Stimulated activated effector memory CD8-positive, alpha-beta T cell treated with anti-CD3 and anti-CD28 coated beads, Interleukin-12 subunit alpha, Interleukin-12 subunit beta, amount 100 ng/mL, for 72 hours (primary cell): ENCODE data around the gene SUN2.

Source experiments
- ATAC-seq: fragments of 150-1000 bp; cut with Tn5 transposase; 2 replicates; pipeline ENCODE4 v1.10.0; 2021
- DNase-seq, 2 donors: peaks; one replicate each; pipeline ENCODE4 v3.0.0; 2021 to 2022; ENCODE audit warnings: low spot score in 2 of 2
- H3K27ac Mint-ChIP-seq: one replicate; pipeline ENCODE4 v1.8.0; 2022; ENCODE audit warnings: mild to moderate bottlenecking, mixed read lengths
- H3K36me3 Mint-ChIP-seq: one replicate; pipeline ENCODE4 v1.8.0; 2022; ENCODE audit warnings: mild to moderate bottlenecking, mixed read lengths
- H3K4me1 Mint-ChIP-seq: one replicate; pipeline ENCODE4 v1.8.0; 2022; ENCODE audit warnings: mixed read lengths
- H3K4me3 Mint-ChIP-seq: one replicate; pipeline ENCODE4 v1.8.0; 2022; ENCODE audit warnings: mild to moderate bottlenecking, mixed read lengths
- H3K9me3 Mint-ChIP-seq: one replicate; pipeline ENCODE4 v1.8.0; 2022; ENCODE audit warnings: mixed read lengths

SUN2 gene

GRCh38 chr22:38766076-38766777, 10.4 kb upstream of the SUN2 start:
- ATAC-seq (peak; percentile 61), DNase-seq (no peak)
- Mint-ChIP-seq H3K4me1 (peaks cover 14% of the 10 kb centered on the region), H3K36me3 (no peaks in the 10 kb centered on the region), H3K9me3 (no peaks in the 10 kb centered on the region), H3K4me3 (no peak overlapping the region), H3K27ac (peak overlapping the region; percentile 40)

- ATAC-seq (no peak), DNase-seq (no peak)
- Mint-ChIP-seq H3K4me1 (peaks cover 26% of the 10 kb centered on the region), H3K4me3 (no peak overlapping the region), H3K36me3 (no peaks in the 10 kb centered on the region), H3K9me3 (no peaks in the 10 kb centered on the region), H3K27ac (peak overlapping the region; percentile 43)
Measured at GRCh38 chr22:38762551-38762983, 6.8 kb upstream of the SUN2 start.

DNA sequence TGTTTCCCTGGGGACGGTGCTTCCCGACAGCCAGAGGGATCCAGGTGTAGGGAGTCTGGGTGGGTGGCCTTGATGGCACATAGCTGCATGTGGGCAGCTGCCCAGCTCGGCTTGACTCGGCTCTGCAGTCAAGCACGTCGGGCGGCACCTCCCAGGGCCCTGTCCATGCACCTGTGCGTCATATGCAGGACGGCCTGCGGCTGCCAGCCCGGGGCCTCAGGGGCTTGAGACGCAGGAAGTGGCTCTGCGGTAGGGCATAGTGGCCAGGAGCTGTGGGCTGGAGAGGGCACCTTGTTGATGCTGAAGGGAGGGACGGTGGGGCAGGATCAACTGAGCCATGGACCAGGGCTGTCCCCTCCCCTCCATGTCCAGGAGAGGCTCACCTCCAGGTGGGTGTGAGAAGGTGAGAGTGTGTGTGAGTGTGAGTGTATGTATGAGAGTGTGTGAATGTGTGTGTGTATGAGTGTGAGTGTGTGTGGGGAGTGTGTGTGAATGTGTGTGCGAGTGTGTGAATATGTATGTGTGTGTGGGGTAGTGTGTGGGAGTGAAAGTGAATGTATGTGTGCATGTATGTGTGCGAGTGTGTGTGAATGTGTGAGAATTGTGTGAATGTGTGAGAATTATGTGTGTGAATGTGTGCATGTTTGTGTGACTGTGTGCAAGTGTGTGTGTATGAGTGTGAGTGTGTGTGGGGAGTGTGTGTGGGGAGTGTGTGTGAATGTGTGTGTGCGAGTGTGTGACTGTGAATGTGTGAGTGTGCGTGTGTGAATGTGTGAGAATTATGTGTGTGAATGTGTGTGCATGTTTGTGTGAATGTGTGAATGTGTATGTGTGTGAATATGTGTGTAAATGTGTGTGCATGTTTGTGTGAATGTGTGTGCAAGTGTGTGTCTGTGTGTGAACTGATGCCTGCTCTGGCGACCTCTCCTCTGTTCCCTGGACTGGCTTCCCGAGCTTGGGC, 5.7 kb upstream of the SUN2 start:
- DNase-seq = no peak
- Mint-ChIP-seq H3K9me3 (no peaks in the 10 kb centered on the region), H3K4me3 (no peak overlapping the region), H3K36me3 (peaks cover 4% of the 10 kb centered on the region), H3K4me1 (peaks cover 37% of the 10 kb centered on the region), H3K27ac (no peak overlapping the region)
- no peak for ATAC-seq

DNA sequence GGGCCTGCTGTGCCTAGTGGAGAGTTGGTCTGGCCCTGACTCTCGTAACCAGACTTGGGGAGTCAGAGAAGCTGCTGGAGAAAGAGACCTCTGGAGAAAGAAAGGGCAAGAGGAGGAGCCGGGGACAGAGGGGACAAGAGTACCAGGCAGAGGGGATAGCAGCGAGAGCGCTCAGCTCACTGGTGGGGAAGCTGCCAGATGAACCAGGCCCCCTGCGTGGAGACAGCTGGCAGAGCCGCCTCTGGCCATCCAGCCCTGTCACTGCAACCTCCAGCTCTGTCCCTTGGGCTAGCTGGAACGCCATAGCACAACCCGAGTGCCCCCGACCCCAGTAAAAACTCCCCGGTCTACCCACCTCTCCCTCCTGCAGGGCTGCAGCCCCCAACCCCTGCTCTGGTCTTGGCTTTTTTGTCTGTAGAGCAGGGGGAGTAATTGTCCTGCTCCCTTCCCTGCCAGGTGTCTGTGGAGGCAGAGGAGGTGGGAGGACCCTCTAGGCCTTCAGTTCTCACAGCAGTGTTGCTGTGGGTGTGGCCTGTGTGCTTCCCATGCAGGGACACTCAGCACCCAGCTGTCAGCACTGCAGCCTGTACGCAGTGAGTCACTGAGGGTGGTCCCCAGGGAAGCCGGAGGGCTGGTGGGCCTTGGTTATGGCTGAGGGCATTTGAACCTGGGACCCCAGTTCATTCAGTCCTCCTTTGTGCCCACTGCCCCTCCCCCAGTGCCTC, 4.8 kb upstream of the SUN2 start:
- H3K9me3 Mint-ChIP-seq = no peaks in the 10 kb centered on the region
- H3K36me3 Mint-ChIP-seq = peaks cover 6% of the 10 kb centered on the region
- peaks cover 39% of the 10 kb centered on the region for H3K4me1 Mint-ChIP-seq
- DNase-seq = no peak
- ATAC-seq = no peak
- H3K27ac Mint-ChIP-seq = no peak overlapping the region
- no peak overlapping the region for H3K4me3 Mint-ChIP-seq

- Mint-ChIP-seq H3K4me3 (no peak overlapping the region), H3K9me3 (no peaks in the 10 kb centered on the region), H3K4me1 (peaks cover 40% of the 10 kb centered on the region), H3K36me3 (peaks cover 20% of the 10 kb centered on the region), H3K27ac (peak overlapping the region; percentile 50)
- no peak for ATAC-seq
- DNase-seq = no peak
Measured at GRCh38 chr22:38759005-38759404, 3.2 kb upstream of the SUN2 start.

GRCh38 chr22:38758276-38758945, 2.6 kb upstream of the SUN2 start:
- peaks cover 26% of the 10 kb centered on the region for H3K36me3 Mint-ChIP-seq
- DNase-seq = peak in 1 of 2 donors; percentile 68
- no peaks in the 10 kb centered on the region for H3K9me3 Mint-ChIP-seq
- H3K27ac Mint-ChIP-seq = peak overlapping the region; percentile 50
- peak overlapping the region; percentile 96 for H3K4me3 Mint-ChIP-seq
- ATAC-seq = no peak
- peaks cover 45% of the 10 kb centered on the region for H3K4me1 Mint-ChIP-seq

DNA sequence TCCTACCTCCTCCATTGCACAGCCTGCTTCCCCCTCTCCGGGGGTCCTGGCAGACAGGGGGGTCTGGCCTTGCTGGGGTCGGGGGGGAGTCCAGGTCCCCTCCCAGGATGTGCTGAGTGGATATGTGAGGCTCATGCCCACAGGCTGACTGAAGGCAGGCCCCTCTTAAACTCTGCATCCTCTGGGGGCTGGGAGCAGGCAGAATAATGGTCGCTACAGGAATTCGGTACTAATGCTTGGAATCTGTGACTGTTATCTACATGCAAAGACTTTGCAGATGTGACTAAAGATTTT, 1.6 kb upstream of the SUN2 start:
- Mint-ChIP-seq H3K4me3 (peak overlapping the region; percentile 96), H3K4me1 (peaks cover 55% of the 10 kb centered on the region), H3K36me3 (peaks cover 36% of the 10 kb centered on the region), H3K27ac (peak overlapping the region; percentile 97), H3K9me3 (no peaks in the 10 kb centered on the region)
- ATAC-seq = no peak
- no peak for DNase-seq

DNA sequence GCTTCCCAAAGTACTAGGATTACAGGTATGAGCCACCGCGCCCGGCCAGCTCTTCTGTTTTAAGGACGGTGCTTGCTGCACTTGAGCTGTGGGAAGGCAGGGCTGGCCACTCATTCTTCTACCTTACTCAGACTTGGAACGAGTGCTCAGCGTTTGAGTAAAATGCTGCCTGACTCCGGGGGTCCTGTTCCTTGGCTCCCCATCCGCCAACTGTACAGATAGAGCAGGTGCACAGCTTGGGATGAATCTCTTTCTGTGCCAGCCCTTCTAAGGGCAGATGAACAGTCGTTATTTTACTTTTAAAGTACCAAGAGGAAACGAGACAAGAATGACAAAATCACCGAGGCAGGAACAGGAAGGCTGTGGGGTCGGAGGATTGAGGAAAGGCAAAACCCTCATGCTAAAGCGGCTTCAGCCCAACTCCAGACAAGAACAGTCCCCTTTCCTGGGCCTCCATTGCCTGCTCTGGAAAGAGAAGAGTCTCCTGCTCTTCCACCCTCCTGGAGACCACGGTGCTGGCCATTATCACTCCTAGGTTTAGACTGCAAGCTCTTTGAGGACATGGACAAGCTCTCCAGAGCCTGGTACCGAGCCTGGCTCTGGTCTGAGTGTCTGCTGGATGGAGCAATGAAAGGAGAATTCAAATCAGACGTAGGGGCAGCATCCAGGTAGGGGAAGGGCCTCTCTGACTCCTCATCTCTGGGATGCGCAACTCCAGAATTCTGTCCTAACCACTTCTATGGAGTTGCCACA, 1.1 kb upstream of the SUN2 start:
- H3K9me3 Mint-ChIP-seq = no peaks in the 10 kb centered on the region
- peaks cover 41% of the 10 kb centered on the region for H3K36me3 Mint-ChIP-seq
- peak in 1 of 2 donors; percentile 70 for DNase-seq
- H3K4me3 Mint-ChIP-seq = peak overlapping the region; percentile 96
- peak; percentile 36 for ATAC-seq
- H3K4me1 Mint-ChIP-seq = peaks cover 61% of the 10 kb centered on the region
- peak overlapping the region; percentile 97 for H3K27ac Mint-ChIP-seq

DNA sequence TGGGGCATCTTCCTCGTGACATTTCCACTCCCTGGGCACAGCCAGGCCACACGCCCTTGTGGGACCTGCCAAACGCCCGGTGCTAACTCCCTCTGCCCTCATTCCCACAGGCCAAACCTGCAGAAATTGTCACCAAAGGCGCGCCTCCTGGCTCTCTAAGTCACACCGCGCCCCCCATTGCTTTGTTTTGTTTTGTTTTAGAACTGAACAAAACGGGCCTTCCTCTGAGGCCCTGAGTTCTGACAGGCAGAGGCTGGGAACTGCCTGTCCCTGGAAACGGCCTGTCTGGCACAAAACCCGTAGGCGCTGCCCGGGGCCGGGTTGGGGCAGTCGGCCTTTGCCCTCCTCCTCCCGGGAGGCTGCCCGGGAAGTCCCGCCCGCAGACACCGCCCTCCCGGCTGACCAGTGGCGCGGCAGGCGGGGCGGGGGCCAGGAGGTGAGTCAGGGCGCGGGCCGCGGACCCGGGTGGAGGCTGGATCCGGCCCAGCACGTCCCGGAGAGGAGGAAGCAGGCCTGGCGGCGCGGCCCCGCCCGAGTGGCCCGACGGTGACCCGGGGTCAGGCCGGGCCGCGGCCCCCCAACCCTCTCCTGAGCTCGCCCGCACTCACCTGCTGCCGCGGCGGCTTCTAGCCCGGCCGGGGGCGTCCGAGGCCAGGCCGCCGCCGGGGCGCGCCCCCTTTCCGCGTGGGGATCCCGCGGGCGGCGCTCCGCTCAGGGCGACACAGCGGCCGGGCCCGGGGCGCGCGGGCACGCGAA, 465 bp downstream of the SUN2 start:
- Mint-ChIP-seq H3K4me3 (peak overlapping the region; percentile 96), H3K4me1 (peaks cover 76% of the 10 kb centered on the region), H3K9me3 (no peaks in the 10 kb centered on the region), H3K27ac (peak overlapping the region; percentile 99), H3K36me3 (peaks cover 57% of the 10 kb centered on the region)
- DNase-seq (peak; percentile 64 to 87), ATAC-seq (peak; percentile 39)

DNA sequence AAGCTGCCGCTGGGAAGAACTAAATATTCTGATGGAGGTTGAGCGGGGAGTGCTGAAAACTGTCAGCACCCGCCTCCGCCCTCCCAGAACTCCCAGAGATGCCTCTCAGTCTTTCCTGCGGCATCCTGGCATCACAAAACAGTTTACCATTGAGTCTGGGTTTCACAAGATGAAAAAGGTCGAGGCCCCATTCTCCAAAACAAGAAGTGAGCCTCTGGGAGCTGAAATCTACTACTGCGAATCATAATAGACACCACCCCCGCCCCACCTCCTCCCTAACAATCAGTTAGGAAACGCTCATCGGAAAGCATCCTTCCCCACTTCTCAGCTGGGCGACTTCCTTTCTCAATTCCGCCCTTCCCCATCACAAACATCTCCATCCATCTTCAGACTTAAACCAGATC, 1.0 kb downstream of the SUN2 start:
- Mint-ChIP-seq H3K36me3 (peaks cover 63% of the 10 kb centered on the region), H3K27ac (peak overlapping the region; percentile 99), H3K4me3 (peak overlapping the region; percentile 96), H3K4me1 (peaks cover 82% of the 10 kb centered on the region), H3K9me3 (no peaks in the 10 kb centered on the region)
- DNase-seq = no peak
- no peak for ATAC-seq

DNA sequence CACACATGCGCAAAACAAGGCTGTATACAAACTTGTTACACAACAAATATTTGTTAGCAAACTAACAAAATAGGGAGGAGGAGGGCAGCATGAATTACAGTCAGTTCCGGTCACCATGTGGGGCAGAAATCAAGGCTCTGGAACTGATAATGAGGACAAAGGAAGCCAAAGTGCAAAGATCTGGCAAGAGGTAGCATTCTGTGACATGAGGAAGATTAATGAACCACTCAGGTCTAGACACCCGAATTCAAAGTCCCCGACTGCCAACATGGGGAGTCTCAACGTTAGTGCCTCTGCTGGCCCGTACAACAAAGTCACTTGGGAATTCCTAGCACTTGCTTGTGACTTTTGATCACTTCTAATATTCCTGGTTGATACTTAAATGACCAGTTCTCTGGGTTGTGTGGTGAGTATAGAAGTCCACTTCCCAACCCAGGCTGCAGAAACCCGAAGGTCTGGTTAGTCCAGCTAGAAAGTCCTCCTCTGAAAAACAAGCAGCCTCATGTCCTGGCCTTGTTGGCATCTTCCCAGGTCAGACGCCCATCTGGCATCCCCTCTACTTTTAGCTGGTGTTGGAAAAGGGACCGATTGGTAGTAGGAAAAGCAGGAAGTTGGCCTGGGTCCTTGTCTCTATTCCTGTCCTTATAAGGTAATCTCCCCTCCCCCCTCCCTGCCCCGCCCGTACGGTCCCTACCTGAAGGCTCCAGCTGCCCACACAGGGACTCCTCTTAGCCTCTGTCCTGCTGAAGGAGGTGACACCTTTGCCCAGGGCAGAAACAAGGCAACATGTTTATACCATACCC, 1.6 kb downstream of the SUN2 start:
- Mint-ChIP-seq H3K4me3 (peak overlapping the region; percentile 96), H3K27ac (peak overlapping the region; percentile 99), H3K4me1 (peaks cover 82% of the 10 kb centered on the region), H3K36me3 (peaks cover 69% of the 10 kb centered on the region), H3K9me3 (no peaks in the 10 kb centered on the region)
- DNase-seq (no peak), ATAC-seq (no peak)

GRCh38 chr22:38751422-38752346, 4.1 kb downstream of the SUN2 start:
- H3K9me3 Mint-ChIP-seq = no peaks in the 10 kb centered on the region
- peak; percentile 48 to 83 for DNase-seq
- ATAC-seq = peak; percentile 56
- peaks cover 92% of the 10 kb centered on the region for H3K36me3 Mint-ChIP-seq
- H3K4me3 Mint-ChIP-seq = peak overlapping the region; percentile 96
- peak overlapping the region; percentile 99 for H3K27ac Mint-ChIP-seq
- H3K4me1 Mint-ChIP-seq = peaks cover 58% of the 10 kb centered on the region
